Bronchial epithelial cell (primary cell): ENCODE measurements around the gene CD200R1. TPM values are rescaled to one million over a fixed set of nuclear protein-coding genes. Genes with fewer than 3 reads are reported as not detected.

ENCODE experiments used
- DNase-seq: peaks from one replicate; pipeline ENCODE4 v3.0.0-alpha.2; 2010; ENCODE audit warnings: low read depth
- FAIRE-seq: peaks from 2 replicates; lab custom pipeline; 2011; peaks lifted over from hg19 to GRCh38; lab: Jason Lieb, UNC
- H3K27me3 ChIP-seq: 2 replicates; pipeline ENCODE4 v1.5.1; 2011; ENCODE audit warnings: low read length; ENCODE audit not compliant: control insufficient read depth, insufficient read depth
- H3K36me3 ChIP-seq: 2 replicates; pipeline ENCODE4 v1.5.1; 2011; ENCODE audit warnings: low read length; ENCODE audit not compliant: control insufficient read depth, insufficient read depth
- H3K4me3 ChIP-seq: 2 replicates; pipeline ENCODE4 v1.5.1; 2011; ENCODE audit warnings: mild to moderate bottlenecking, low read depth, low read length, control low read depth
- CTCF ChIP-seq: IDR thresholded peaks from 2 replicates; pipeline ENCODE4 v1.5.1; 2011; ENCODE audit warnings: mild to moderate bottlenecking, moderate library complexity, low read length, control low read depth, inconsistent platforms; ENCODE audit not compliant: insufficient read depth, severe bottlenecking
- total RNA-seq: library from RNA; depleted of rRNA; stranded (reverse); fragments of >200 nt; gene quantifications from 2 replicates; pipeline ENCODE4 v1.2.1, GENCODE V29; 2014

The CD200R1 gene
- total RNA-seq, 1 donor from 2014 or later, result not detected

DNA sequence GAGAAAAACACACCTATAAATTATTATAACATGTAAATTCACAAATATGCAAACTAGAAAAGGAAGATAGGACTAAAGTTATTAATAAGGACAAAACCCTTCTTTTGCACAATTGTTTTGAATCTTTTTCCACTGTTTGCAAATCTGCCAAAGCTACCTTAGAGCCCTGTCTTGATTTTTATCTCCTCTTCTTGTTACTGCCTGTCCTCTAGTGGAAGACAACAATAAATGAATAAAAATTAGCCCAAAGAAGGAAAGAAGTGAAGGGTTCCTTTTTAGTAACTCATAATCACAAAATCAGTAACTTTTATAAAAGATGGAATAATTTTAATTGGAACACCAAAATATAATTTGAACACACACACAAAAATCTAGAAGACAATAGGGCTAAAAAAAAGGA, 2.7 kb downstream of the CD200R1 start:
- Histone ChIP-seq H3K36me3 (no peaks in the 10 kb centered on the region), H3K27me3 (peaks cover 2% of the 10 kb centered on the region), H3K4me3 (no peak overlapping the region)
- no peak for DNase-seq
- TF ChIP-seq CTCF, result no peak
- no peak for FAIRE-seq

GRCh38 chr3:112967828-112968227, 7.1 kb downstream of the CD200R1 start:
- Histone ChIP-seq H3K27me3 (peaks cover 2% of the 10 kb centered on the region), H3K36me3 (no peaks in the 10 kb centered on the region), H3K4me3 (no peak overlapping the region)
- no peak for TF ChIP-seq CTCF
- DNase-seq (no peak), FAIRE-seq (no peak)

DNA sequence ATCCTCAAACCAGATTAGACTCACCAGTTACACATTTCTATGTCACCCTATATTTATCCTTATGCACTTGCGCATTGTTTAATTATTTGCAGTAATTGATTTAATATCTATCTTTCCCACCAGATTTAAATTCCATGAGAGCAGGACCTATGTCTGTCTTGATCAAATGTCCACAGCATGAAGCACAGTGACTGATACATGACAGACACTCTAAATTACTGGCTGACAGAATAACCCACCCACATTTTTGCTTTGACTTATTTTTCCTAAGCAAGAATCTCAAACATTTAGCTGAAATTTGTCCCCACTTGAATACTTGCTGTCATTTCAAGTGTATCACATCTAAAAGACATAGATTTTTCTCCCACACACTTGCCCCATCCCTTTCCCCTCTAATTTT, 7.5 kb downstream of the CD200R1 start:
- H3K4me3 ChIP-seq, result no peak overlapping the region
- H3K36me3 ChIP-seq, result no peaks in the 10 kb centered on the region
- no peak for TF ChIP-seq CTCF
- peaks cover 2% of the 10 kb centered on the region for H3K27me3 ChIP-seq
- no peak for FAIRE-seq
- DNase-seq, result no peak

GRCh38 chr3:112966633-112967032, 8.3 kb downstream of the CD200R1 start:
- no peak for DNase-seq
- H3K27me3 ChIP-seq, result peaks cover 2% of the 10 kb centered on the region
- no peaks in the 10 kb centered on the region for H3K36me3 ChIP-seq
- no peak overlapping the region for H3K4me3 ChIP-seq
- no peak for FAIRE-seq
- no peak for TF ChIP-seq CTCF

GRCh38 chr3:112965656-112966055, 9.2 kb downstream of the CD200R1 start:
- no peak for DNase-seq
- H3K4me3 ChIP-seq, result no peak overlapping the region
- H3K27me3 ChIP-seq, result peaks cover 2% of the 10 kb centered on the region
- H3K36me3 ChIP-seq, result no peaks in the 10 kb centered on the region
- FAIRE-seq, result no peak
- TF ChIP-seq CTCF, result no peak

- no peak overlapping the region for H3K4me3 ChIP-seq
- FAIRE-seq, result no peak
- no peak for TF ChIP-seq CTCF
- peaks cover 2% of the 10 kb centered on the region for H3K27me3 ChIP-seq
- no peaks in the 10 kb centered on the region for H3K36me3 ChIP-seq
- DNase-seq, result no peak
Measured at GRCh38 chr3:112963683-112964082, 11.2 kb downstream of the CD200R1 start.
